ENCODE data around the gene ETFA. TPM values are rescaled to one million over a fixed set of nuclear protein-coding genes. Genes with fewer than 3 reads are reported as not detected.

Gene ETFA
- total and polyA plus RNA-seq, 9 of the 15 experiments (the other 6 are each of a cell fraction or from before 2014, with no cell fraction given), result 130 to 543 (median 232) TPM

DNA sequence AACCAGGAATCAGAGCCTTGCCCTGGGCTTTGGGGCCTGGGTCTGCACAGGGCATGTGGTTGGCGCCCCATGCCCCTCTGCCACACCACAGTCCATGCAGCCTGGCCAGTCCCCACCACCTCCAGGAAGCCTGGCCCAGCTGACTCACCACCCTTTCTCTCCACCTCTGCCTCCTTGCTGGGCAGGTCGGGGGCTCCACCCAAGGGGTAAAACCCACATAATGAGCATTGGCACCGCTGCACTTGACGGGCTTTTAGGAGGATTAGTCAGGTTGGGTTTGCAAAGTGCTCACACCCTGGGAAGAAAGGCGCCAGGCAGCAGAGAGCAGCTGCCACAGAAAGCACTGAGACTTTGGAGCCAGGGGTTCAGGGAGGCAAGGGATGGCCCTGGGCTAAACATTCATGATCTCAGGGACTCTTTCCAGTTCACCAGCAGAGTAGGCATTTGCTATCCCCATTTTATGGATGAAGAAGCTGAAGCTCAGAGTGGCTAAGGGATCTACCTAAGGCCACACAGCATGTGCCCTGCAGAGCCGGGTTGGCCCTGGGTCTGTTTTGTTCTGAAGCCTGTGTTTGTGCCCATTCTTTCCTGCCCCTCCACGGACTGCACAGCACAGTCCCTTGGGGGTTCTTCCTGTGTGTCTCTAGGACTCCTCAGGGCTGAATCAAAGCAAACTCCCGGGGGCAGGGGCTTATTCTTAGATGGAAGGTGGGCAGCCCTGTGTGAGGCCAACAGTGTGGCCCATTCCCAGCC is 113.4 kb downstream of the ETFA start:
- in situ Hi-C loops (cut with MboI), result no loop called here
- WGBS (ENCODE audit: insufficient coverage, low coverage, missing lambda C conversion rate), result 75% methylated on average over 7 of the region's 8 CpGs

More for the DNA sequence above, 113.4 kb downstream of the ETFA start:
- Histone ChIP-seq H4K20me1 (replicated peaks; ENCODE audit: control insufficient read depth, insufficient read depth, low read length) (peaks cover 7% of the 10 kb centered on the region; the same call in 1 of the 2 replicates), H3K27me3 (ENCODE audit: control insufficient read depth in 2 of 2, insufficient read depth in 2 of 2, low read length in 2 of 2) (no peaks in the 10 kb centered on the region), H2AFZ (ENCODE audit: low read depth, low read length) (no peak overlapping the region), H3K27ac (ENCODE audit: extremely low read depth, low read depth, low read length) (no peak overlapping the region), H3K9me3 (replicated peaks; ENCODE audit: control insufficient read depth, insufficient read depth, low read depth, low read length) (no peaks in the 10 kb centered on the region), H3K9me1 (ENCODE audit: control insufficient read depth, insufficient read depth, low read length) (no peaks in the 10 kb centered on the region), H3K36me3 (ENCODE audit: control insufficient read depth, insufficient read depth, low read length) (no peaks in the 10 kb centered on the region), H3K4me2 (ENCODE audit: insufficient read depth, low read length) (no peak overlapping the region), H3K9ac (ENCODE audit: insufficient read depth in 1 of 2, low read depth in 2 of 2, low read length in 2 of 2) (peak overlapping the region in 1 of 2 experiments; percentile 55; a peak in 2 of 4 replicates), H3K79me2 (ENCODE audit: control insufficient read depth, insufficient read depth, low read length) (no peaks in the 10 kb centered on the region), H3K4me3 (no peak overlapping the region), H3K4me1 (replicated peaks in 1 of 2; ENCODE audit: control insufficient read depth in 2 of 2, insufficient read depth in 2 of 2, low read length in 2 of 2) (peaks cover 15 to 19% of the 10 kb centered on the region in 2 experiments)
- DNase-seq (ENCODE audit: extremely low read depth in 1 of 4, low spot score in 3 of 4) (no peak), ATAC-seq (no peak), FAIRE-seq (no peak)
- CTCF ChIA-PET (ENCODE audit: low intra/inter-chr PET ratio), result no interaction called here
- POLR2A ChIA-PET, result no interaction called here
- BruUV-seq (replicated peaks), result no TSS peak
- intact Hi-C loops (cut with micrococcal nuclease), result no loop called here
- no peak for TF ChIP-seq POLR3G (IDR thresholded peaks at IDR 0.05; ENCODE audit: extremely low read depth, insufficient read length, insufficient replicate concordance)
- TF ChIP-seq ZFP36 (IDR thresholded peaks at IDR 0.05; ENCODE audit: low read depth, low read length, partially characterized antibody), result peak; percentile 52
- TF ChIP-seq RBM25 (IDR thresholded peaks at IDR 0.05; ENCODE audit: low read depth, low read length, severe bottlenecking), result peak; percentile 76
- no peak for TF ChIP-seq RAD51 (IDR thresholded peaks at IDR 0.05; ENCODE audit: borderline replicate concordance, low read depth)
- peak; percentile 61 for TF ChIP-seq BCOR (IDR thresholded peaks at IDR 0.05)
- TF ChIP-seq, protein P1, sequence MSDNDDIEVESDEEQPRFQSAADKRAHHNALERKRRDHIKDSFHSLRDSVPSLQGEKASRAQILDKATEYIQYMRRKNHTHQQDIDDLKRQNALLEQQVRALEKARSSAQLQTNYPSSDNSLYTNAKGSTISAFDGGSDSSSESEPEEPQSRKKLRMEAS (CRISPR knock-in tag; IDR thresholded peaks at IDR 0.05), result no peak
- TF ChIP-seq SIRT6 (IDR thresholded peaks at IDR 0.05; ENCODE audit: low read depth, low read length), result no peak
- no peak for TF ChIP-seq SETDB1 (IDR thresholded peaks at IDR 0.05; ENCODE audit: low read length)
- TF ChIP-seq, protein P2, sequence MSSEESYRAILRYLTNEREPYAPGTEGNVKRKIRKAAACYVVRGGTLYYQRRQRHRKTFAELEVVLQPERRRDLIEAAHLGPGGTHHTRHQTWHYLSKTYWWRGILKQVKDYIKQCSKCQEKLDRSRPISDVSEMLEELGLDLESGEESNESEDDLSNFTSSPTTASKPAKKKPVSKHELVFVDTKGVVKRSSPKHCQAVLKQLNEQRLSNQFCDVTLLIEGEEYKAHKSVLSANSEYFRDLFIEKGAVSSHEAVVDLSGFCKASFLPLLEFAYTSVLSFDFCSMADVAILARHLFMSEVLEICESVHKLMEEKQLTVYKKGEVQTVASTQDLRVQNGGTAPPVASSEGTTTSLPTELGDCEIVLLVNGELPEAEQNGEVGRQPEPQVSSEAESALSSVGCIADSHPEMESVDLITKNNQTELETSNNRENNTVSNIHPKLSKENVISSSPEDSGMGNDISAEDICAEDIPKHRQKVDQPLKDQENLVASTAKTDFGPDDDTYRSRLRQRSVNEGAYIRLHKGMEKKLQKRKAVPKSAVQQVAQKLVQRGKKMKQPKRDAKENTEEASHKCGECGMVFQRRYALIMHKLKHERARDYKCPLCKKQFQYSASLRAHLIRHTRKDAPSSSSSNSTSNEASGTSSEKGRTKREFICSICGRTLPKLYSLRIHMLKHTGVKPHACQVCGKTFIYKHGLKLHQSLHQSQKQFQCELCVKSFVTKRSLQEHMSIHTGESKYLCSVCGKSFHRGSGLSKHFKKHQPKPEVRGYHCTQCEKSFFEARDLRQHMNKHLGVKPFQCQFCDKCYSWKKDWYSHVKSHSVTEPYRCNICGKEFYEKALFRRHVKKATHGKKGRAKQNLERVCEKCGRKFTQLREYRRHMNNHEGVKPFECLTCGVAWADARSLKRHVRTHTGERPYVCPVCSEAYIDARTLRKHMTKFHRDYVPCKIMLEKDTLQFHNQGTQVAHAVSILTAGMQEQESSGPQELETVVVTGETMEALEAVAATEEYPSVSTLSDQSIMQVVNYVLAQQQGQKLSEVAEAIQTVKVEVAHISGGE (CRISPR knock-in tag; IDR thresholded peaks at IDR 0.05), result no peak
- no peak for TF ChIP-seq SIX5 (IDR thresholded peaks at IDR 0.05; ENCODE audit: borderline replicate concordance in 1 of 2, insufficient read depth in 1 of 2, low read depth in 1 of 2, low read length in 2 of 2)
